Stimulated activated CD8-positive, alpha-beta memory T cell treated with anti-CD3 and anti-CD28 coated beads, Interleukin-2, amount 100 ng/mL, for 1 hour (primary cell): ENCODE results near the gene RASSF3.
"Not testable (repeated sequence)": the region's sequence is repeated elsewhere in the genome, so short reads cannot be mapped to it uniquely, and the experiment has no call there.

Experiments used
- DNase-seq, 2 donors: peaks; one replicate each; pipeline ENCODE4 v3.0.0-alpha.2; 2020; ENCODE audit warnings: low read depth in 2 of 2

The RASSF3 gene

DNA sequence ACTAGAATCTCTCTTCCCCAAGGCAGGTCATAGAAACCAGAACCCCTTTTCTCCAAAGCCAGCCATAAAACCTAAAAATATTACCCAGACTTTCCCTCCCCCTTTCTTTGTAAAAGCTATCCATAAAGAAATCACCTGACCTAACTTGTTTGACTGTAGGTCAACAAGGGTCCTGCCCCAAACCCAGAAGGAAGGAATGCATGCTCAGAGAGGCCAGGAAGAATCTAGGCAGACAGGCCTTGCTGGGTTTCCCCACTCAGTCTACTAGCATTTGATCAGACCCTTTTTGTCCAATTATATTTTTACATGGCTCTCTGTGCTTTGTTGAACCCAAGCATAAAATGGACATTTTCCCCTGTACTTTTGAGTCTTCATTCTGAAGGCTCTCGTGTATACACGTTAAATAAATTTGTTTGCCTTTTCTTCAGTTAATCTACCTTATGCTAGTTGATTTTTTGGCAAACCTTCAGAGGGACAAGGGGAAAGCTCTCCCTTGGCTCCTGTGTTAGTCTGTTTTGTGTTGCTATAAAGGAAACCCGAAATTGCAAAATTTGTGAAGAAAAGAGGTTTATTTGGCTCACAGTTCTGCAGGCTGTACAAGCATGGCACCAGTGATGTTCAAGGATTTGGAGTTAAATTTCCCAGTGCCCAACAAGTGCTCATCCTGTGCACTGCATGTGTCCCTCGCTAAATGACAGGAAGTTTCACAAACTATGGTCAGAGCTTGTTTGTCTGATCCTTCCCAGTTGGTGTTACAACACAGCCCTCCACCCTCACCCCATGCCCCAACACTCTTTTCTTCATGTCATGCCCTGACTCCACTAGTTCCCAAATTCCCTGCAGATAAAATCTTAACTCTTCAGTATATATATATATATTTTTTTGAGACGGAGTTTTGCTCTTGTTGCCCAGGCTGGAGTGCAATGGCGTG lies 14.2 kb upstream of the RASSF3 start:
- no peak for DNase-seq

DNA sequence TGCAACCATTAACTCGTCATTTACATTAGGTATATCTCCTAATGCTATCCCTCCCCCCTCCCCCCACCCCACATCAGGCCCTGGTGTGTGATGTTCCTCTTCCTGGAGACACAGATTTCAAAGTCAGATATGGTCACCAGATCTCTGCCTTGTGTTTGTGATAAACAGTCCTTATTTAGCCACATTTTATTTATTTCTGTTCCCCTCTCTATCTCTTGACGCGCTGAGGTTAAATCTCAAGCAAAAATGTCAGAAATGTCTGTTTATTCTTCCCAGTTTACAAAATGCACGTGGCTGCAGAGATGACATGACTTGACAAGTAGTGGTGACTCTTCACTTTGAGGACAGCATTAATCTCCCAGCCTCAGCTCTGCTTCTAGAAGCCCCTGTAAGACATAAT lies 11.5 kb upstream of the RASSF3 start:
- DNase-seq: no peak

DNA sequence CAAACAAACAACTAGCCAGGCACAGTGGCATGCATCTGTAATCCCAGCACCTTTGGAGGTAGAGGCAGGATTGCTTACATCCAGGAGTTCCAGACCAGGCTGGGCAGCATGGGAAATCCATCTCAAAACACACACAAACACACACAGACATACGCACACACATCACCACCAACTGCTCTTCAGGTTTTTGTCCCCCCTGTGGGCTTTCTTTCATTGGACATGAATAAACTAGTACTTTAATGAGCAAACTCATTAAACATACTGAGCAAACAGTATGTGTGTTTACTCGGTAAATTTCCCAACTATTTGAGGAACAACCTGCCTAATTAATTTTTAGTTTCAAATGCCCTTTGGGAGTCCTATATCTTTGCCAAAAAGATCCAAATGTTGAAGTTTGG lies 10.1 kb upstream of the RASSF3 start:
- no peak for DNase-seq

DNA sequence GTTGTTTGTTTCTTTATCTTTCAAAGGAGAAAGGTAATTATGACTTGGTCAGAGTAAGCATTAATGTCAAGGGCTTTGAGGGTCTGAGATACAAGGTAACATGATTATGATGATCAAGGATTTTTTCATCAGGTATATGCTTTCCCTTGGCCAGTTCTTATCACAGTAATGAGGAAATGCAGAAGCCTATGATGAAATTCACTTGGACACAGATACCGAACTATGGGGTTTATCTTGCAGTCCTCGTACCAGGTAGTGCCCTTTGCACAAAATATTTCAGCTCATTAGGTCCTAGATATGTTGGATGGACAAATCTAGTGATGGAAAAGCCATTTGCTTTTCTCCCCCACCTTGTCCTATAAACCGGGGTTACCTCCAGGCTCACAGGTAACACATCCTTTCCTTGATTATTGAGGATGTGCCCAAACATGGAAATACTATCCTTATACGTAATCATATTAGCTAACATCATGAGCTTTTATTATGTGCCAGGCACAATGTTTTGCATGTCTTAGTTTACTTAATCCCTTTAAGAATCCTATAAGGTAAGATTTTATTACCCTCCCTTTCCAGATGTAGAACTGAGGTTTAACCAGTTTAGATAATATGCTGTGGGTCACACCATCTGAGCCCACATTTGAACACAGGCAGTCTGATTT lies 7.0 kb upstream of the RASSF3 start:
- no peak for DNase-seq

DNA sequence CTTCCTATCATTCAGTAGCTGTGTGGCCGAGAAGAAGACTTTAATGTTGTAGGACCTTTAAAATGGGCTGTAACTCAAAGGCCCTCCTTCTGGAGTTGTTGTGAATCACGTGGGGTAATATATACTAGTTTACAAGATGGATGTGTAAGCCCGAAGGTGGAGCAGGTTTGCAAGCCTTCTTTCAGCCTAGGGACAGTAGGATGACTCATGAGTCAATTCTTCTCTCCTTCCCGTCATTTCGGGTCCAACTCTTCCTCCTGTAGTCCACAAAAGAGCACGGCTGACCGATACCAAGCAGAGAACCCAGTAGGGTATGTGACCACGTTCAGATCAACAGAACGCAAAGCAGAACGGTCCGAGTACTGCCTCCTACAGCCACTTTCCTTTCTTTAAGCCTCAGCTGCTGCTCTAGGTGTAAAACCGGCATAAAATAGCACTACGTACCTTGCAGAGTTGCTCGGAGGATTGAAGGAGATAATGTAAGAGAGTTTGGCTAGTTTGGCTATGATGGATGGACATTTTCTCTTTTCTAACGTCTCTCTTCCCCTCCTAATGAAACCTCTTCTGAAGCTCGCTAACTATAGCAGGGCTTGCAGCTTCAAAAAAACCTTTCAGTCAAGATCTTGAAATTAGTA lies 1.3 kb upstream of the RASSF3 start:
- DNase-seq: peak in 1 of 2 donors; percentile 10

DNA sequence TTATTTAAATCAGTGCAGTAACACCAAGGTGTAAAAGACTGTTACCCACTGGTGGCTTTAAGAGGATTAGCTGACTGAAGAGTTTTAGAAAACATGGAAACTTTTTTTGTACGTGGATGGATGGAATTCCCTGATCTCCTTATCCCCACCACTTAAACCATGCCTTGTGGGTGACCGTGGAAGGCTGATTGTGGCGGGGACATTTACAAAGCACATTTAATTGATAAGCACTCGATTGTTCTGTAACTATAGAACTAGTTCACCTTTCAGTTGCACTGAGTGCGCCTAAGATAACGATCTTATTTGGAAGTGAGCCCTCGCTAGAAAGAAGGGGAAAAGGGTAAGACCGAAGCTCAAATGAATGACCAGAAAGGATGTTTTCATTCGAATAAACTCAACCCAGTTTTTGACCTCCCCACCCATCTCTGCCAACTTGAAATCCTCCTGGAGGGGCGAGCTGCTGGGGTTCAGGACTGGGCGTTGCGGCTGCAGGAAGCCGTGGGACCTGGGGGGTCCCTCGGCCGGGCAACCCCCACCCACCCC lies 688 bp upstream of the RASSF3 start:
- DNase-seq: no peak

DNA sequence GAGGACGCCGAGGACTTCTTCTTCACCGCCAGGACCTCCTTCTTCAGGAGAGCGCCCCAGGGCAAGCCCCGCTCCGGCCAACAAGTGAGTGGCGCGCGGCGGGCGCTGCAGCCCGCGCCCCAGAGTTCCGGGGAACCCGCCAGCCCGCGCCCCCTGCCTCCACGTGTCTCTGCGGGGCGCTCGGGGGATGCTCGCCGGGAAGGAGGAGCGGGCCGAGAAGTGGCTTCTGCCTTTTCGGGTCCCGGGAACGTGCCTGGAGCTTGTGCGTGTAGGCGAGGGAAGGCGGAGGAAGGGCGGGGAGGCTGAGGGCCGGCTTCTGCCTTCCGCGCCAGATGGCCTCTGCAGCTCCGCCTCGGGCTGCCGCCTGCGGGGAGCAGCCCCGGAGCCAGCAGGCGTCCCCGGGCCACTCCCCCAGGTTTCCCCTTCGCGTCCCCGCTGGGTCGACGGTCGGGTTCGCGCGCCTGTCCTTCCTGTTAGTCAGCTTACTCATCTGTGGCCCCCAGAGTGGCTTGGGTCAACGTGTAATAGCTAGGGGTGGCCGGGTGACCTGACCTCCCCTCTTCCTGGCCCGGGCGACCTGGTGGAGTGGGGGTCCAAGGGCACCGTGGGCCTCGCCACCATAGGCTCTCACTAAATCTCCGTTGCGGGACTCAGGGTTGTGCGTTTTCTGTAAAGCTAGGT lies 505 bp downstream of the RASSF3 start:
- peak; percentile 50 to 52 for DNase-seq

DNA sequence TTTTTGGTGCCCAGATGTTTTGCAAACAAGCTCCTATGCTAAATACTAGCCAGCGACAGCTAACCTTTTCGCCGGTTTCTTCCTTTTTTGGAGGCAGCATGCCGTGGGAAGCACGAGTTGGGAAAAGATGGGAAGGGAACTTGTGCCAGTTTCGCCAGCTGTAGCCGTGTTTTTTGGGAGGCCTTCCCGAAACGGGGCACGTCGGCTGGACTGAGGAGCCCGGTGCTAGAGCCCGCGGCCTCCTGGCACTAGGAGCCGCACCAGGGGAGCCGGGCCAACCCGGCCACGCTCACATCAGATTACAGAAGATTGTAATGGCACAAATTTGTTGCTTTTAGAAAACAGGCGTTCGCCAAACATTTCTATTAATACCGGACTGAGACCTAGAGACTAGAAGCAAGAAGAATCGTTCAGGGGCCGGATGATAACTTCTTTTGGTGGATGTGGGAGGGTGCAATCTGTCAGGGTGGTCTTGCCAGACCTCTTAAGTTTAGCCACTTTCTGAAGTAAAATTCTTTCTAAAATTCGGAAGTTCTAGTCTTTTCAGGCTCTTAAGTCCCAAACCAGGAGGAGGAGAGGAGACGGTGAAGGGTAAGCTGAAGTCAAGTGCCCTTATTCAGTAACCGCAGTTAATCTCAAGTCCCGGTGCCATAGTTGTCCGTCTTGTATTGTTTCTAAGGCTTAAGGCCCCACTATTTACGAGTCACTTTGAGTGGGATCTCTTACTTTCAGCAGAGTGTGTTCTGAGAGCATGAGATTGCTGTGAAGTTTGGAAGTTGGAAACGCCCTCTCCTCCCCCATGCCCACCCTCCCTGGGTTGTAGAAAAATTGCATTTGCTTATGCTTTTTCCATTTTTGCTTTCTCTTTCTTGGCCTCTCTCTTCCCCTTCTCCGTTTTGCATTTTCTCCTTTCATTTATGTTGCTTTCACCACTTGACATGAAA lies 1.3 kb downstream of the RASSF3 start:
- DNase-seq: no peak

DNA sequence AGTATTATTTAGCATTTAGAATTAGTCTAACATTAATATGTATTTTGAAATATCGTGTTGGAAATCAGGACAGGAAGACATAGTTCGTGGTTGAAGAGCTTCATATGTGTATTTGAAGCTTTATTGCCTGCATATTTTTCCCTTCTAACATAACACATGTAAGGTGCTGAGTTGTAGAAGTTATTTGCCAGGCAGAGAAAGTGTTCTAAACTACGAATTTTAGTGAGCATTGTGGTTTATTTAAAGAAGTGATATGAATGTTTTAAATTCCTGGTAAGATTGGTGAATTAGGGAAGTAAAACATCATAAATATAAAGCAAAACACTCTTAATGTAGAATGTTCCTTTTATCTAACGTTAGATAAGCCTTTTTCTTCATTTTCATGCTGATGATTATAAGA lies 2.5 kb downstream of the RASSF3 start:
- DNase-seq: no peak

DNA sequence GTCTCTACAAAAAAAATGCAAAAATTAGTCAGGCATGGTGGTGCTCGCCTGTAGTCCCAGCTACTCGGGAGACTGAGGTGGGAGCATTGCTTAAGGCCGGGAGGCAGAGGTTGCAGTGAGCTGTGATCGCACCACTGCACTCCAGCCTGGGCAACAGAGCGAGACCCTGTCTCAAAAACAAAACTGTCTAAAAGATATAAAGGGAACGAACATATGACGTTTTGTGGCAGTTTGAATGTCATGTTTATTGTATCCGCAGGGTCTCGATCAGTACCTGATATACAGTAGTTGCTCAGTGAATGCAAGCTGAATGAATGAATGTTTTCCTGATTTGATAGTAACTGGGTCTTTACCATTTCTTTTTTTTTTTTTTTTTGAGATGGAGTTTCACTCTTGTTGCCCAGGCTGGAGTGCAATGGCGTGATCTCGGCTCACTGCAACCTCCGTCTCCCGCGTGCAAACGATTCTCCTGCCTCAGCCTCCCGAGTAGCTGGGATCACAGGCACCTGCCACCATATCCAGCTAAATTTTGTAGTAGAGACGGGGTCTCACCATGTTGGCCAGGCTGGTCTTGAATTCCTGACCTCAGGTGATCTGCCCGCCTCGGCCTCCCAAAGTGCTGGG lies 3.6 kb downstream of the RASSF3 start:
- DNase-seq: not testable (repeated sequence)

DNA sequence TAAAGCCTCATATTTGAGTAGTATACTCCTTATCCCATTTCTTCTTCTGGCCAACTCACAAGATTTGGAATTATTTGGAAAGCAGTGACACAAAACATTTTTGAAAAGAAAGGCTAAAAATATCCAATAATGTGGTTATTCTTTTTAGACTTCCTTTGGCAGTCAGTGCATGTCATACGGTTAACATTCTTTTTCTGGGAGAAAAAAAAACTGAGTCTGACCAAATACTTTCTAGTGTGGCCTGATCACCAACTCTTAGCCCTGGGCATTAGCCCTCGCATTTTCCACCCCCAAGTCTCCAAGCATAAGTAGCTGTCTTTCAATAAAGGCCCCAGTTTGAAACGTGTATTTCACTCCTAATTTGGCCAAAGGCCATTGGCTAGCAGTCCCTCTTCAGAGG lies 5.9 kb downstream of the RASSF3 start:
- no peak for DNase-seq

DNA sequence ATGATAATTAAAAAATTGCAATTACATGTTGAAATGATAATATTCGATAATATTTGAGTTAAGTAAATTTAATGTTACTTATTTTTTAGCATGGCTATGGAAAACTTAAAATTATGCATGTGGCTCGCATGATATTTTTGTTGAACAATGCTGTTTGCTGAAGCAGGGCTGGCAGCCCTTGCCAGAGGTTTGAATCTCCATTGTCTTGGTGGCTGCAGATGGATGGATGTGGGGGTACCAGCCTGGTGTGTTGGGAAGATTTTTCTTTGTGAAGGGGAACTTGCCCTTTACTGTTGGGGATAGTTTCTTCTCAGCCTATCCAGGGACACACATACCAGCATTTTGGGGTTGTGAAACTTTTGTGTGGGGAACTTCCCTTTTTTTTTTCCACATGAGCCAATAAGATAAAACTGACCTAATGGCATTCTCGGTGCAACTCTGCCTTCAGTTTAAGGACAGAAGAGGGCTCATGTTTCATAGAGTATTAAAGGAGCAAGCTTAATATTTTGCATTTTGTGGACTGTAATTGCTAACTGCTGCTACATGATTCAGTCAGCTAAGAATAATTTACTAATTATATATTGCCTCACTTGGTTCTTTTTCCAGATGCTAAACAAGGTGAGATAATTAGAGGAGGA lies 8.8 kb downstream of the RASSF3 start:
- no peak for DNase-seq

DNA sequence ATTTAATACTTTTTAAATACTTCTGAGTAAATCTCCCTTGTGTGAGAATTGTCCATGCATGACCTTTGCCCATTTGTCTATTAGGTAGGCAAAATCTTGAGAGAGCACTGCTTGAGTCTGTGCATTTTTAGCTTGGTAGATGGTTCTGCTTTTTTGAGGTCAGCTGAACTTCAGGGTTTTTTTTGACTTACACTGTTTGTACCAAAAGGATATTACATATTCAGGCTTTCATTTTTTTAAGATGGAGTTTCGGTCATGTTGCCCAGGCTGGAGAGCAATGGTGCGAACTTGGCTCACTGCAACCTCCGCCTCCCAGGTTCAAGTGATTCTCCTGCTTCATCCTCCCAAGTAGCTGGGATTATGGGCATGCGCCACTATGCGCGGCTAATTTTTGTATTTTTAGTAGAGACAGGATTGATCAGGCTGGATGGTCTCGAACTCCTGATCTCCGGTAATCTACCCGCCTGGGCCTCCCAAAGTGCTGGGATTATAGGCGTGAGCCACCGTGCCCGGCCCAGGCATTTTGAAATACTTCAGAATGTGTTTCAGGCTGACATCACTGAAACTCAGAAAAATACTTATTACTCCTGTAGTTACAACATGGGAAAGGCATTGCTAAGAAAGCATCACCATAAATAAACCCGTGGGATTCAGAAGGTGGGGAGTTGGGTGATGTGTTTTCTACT lies 11.1 kb downstream of the RASSF3 start:
- no peak for DNase-seq

DNA sequence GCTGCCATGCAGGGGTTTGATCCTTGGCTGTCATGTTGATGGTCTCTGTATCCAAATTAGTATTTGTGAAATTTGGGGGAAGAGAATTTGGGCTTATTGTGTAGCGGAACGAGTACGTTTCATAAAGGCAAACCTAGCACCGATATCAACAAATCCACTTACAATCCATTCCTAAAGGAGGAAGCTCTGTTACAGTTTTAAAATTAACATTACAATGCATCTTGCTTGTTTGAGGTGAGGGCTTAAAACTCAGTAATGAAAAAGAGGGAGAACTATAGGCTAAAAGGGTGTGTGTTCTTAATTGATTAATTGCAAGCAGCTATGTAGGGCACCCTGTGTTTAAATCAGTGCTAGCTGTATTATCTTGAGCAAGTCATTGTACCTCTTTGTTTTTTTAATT lies 13.7 kb downstream of the RASSF3 start:
- no peak for DNase-seq

DNA sequence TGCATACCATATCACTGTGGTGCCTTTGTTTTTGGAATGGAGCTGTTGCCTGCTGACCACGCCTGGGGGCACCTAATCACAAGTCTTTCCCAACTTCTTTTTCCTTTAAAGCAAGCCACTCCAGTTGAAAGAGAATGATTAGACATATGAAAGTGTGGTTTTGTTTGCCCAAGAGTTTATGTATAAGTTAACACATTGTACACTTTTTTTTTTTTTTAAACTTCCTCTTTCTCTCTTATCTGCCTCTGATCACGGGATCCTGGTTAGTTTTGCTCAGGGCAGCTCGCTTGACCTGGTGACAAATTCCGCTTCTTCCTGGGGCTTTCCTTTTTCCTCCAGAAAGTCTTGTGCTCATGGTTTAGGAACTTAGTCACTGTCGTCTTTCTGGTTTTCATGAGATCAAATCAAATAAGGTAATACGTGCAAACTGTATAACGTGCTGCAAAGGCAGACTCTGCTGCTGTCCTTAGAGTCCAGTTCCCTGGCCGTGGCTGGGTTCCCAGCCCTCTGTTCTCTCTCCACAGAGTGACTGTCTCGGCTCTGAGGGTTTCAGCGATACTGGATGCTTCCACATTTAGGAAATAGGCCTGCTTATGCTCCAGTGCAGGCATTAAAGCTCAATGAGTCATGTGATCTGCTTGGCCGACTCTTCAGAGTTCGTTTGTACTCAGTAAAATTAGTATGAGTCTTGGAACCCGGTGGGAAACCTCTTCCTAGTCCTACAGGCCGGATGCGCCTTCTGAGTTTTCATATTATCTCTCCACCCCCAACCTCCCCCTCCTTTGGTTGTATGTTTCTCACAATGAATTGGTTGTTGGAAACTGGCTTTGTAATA lies 15.2 kb downstream of the RASSF3 start:
- DNase-seq: no peak

DNA sequence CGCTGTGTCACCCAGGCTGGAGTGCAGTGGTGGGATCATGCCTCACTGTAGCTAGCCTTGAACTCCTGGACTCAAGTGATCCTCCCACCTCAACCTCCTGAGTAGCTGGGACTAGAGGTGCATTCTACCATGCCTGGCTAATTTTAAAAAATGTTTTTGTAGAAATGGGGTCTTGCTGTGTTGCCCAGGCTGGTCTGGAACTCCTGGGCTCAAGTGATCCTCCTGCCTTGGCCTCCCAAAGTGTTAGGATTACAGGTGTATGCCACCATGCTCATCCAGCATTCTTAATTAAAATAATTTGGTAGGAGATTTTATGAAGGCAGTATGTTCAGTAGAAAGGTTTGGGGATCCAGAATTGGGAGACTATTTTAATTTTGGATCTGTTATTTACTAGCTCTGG lies 16.3 kb downstream of the RASSF3 start:
- DNase-seq: not testable (repeated sequence)

DNA sequence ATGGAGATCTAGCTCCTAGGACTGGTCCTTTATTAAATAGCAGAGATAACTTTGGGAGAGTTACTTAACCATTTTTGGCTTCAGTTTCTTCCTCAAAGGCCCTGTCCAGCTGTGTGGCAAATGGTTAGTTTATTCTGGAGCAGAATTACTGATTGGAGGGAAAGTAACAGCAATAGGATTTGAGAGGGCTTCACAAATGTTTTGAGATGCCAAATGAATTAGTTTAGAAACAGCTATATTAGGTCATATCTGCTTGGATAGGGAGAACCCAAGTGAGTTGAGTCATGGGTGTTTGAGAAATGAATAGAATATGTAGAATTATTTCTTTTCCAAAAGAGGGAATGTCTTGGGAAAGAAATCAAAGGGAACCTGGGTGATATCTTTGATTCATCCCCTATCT lies 17.5 kb downstream of the RASSF3 start:
- DNase-seq: no peak

DNA sequence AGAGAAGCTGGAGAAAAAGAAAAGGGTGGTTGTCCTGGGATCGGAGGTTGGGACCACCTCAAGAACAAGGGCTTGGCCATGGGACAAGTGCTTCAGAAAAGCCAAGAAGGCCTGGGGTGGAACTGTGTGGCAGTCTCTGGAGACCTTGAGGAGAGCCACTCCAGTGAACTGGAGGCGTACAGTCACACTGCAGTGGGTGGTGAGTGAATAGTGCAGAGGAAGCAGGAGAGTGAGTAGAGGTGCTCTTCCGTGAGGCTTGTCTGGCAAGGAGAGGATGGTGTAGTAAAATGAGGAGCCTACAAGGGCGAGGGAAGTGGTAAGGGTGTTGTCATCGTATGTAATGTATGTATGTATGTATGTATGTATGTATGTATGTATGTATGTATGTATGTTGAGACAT lies 20.9 kb downstream of the RASSF3 start:
- no peak for DNase-seq
